Chondrocyte (in vitro differentiated cells): ENCODE measurements around the gene TNFAIP1. TPM values are rescaled to one million over a fixed set of nuclear protein-coding genes. Genes with fewer than 3 reads are reported as not detected.

Experiments used
- DNase-seq: peaks from one replicate; pipeline ENCODE4 v3.0.0; 2021; ENCODE audit warnings: mixed read lengths, low spot score
- H3K27ac Mint-ChIP-seq: one replicate; pipeline ENCODE4 v1.8.0; 2021; ENCODE audit warnings: mild to moderate bottlenecking, moderate library complexity, mixed read lengths; ENCODE audit not compliant: unreplicated experiment
- H3K27me3 Mint-ChIP-seq: 2 replicates; pipeline ENCODE4 v1.8.0; 2021; ENCODE audit warnings: low read depth, mixed read lengths
- H3K36me3 Mint-ChIP-seq: 2 replicates; pipeline ENCODE4 v1.8.0; 2021; ENCODE audit warnings: low read depth, mixed read lengths
- H3K4me1 Mint-ChIP-seq: 2 replicates; pipeline ENCODE4 v1.8.0; 2021; ENCODE audit warnings: low read depth, mild to moderate bottlenecking, mixed read lengths
- H3K4me3 Mint-ChIP-seq: one replicate; pipeline ENCODE4 v1.8.0; 2021; ENCODE audit warnings: mild to moderate bottlenecking, moderate library complexity, mixed read lengths; ENCODE audit not compliant: unreplicated experiment
- H3K9me3 Mint-ChIP-seq: 2 replicates; pipeline ENCODE4 v1.8.0; 2021; ENCODE audit warnings: low read depth, mixed read lengths
- total RNA-seq: library from RNA; stranded (reverse); gene quantifications from 3 replicates; pipeline ENCODE4 v1.2.1, GENCODE V29; 2021
- TF ChIP-seq, protein P1 (sequence below): fragments of 200-600 bp; sonication (generic); IDR thresholded peaks from 2 replicates; pipeline ENCODE4 v1.5.0; 2021; ENCODE audit warnings: antibody characterized with exemption, mild to moderate bottlenecking, moderate library complexity

Gene TNFAIP1
- total RNA-seq, 1 donor from 2014 or later = 79.5 TPM

DNA sequence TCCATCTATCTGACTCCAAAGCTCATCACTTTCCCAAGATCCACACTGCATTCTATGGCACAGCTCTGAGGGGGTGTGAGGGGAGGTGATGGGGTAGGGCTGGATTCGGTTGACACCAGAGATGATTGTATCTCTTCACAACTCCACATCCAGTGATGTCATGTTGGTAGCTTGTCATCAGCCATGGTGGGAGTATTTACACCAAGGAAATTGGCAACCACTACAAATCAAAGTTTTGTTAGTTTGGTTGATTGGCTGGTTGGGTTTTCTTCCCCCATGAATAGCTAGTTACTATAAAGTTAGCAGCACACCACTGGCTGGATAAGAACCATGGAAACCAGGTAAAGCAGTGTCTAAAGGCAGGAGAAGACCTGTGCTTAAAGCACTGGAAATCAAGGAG is 55.4 kb downstream of the TNFAIP1 start:
- no peaks in the 10 kb centered on the region for H3K9me3 Mint-ChIP-seq
- peaks cover 32% of the 10 kb centered on the region for H3K36me3 Mint-ChIP-seq
- no peaks in the 10 kb centered on the region for H3K27me3 Mint-ChIP-seq
- no peak for DNase-seq
- H3K4me3 Mint-ChIP-seq = no peak overlapping the region
- TF ChIP-seq, protein P1, sequence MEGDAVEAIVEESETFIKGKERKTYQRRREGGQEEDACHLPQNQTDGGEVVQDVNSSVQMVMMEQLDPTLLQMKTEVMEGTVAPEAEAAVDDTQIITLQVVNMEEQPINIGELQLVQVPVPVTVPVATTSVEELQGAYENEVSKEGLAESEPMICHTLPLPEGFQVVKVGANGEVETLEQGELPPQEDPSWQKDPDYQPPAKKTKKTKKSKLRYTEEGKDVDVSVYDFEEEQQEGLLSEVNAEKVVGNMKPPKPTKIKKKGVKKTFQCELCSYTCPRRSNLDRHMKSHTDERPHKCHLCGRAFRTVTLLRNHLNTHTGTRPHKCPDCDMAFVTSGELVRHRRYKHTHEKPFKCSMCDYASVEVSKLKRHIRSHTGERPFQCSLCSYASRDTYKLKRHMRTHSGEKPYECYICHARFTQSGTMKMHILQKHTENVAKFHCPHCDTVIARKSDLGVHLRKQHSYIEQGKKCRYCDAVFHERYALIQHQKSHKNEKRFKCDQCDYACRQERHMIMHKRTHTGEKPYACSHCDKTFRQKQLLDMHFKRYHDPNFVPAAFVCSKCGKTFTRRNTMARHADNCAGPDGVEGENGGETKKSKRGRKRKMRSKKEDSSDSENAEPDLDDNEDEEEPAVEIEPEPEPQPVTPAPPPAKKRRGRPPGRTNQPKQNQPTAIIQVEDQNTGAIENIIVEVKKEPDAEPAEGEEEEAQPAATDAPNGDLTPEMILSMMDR = no peak
- H3K27ac Mint-ChIP-seq = no peak overlapping the region
- H3K4me1 Mint-ChIP-seq = no peaks in the 10 kb centered on the region

DNA sequence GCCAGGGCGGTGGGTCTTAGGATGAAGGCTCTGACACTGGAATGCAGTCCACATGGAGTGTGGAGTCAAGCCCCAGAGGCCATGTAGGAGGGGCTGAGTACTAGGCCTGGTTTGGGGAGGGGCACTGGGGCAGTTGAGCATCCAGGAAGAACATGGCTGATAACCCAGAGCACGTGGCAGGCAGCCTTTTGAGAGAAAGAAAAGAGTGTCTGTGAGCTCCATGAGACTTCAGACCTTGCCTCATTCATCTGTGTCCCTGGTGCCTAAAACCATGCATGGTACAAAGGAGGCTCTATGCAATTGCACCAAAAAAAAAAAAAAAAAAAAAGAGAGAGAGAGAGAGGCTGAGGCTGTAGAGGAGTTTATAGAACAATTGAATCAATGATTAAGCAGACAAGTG is 55.8 kb downstream of the TNFAIP1 start:
- TF ChIP-seq, protein P1 = no peak
- Mint-ChIP-seq H3K27ac (no peak overlapping the region), H3K36me3 (peaks cover 32% of the 10 kb centered on the region)

DNA sequence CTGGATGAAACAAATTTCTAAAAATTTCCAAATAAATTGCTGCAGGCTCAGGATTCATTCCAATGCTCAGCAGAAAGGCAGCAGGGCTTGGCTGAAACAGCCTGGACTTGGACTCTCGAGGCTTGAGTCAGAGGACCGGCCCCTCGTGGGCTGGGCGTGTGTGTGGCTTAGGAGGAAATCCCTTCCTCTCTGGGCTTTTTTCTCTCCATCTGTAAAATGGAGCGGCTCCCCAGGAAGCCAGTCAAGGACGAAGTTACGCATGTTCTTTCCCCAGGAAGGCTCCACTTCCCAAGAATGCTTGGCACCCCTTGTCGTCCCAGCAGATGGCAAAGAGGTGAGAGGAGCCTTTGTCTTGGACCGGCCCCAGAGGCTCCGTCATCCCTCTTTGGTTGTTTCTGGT is 56.9 kb downstream of the TNFAIP1 start:
- Mint-ChIP-seq H3K27ac (no peak overlapping the region), H3K36me3 (peaks cover 31% of the 10 kb centered on the region), H3K9me3 (no peaks in the 10 kb centered on the region), H3K27me3 (no peaks in the 10 kb centered on the region), H3K4me1 (no peaks in the 10 kb centered on the region), H3K4me3 (no peak overlapping the region)
- no peak for DNase-seq
- TF ChIP-seq, protein P1 = no peak

More for the DNA sequence above, 55.8 kb downstream of the TNFAIP1 start:
- Mint-ChIP-seq H3K4me3 (no peak overlapping the region), H3K4me1 (no peaks in the 10 kb centered on the region), H3K27me3 (no peaks in the 10 kb centered on the region), H3K9me3 (no peaks in the 10 kb centered on the region)
- no peak for DNase-seq

DNA sequence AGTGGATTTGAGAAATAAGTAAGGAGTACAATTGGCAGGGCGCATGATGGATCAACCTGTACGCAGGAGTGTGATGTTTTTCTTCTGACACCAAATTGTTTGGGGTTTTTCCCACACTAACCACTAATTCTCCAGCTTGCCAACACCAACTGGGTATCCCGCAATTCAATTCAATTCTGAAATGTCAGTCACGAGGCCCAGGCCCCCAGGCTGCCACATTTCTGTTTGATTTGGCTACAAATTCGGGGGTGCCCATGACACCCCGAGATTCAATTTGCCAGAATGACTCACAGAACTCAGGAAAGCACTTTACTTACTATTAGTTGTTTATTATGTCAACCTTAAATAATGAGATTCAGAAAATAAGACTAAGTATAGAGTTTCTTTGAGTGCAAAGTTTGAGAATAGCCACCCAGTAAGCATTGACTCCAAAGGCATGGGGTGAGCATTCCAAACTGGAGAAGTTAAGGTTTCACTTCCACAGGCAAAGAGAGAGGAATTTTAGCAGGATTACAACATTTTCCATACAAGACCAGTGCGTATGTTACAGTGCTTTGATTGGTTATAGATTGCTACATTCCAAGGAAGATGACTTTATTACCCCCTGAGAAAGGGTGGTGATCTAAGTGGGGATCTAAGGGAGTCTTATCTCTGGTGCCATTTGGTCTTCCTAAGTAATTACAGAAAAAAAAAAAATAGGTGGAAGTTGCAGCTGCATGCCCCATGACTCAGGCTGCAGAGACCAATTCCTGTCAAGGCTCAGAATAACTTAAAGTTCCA is 59.0 kb downstream of the TNFAIP1 start:
- H3K27ac Mint-ChIP-seq = peak overlapping the region; percentile 51
- H3K4me3 Mint-ChIP-seq = no peak overlapping the region
- TF ChIP-seq, protein P1 = no peak
- peaks cover 2% of the 10 kb centered on the region for H3K4me1 Mint-ChIP-seq
- no peaks in the 10 kb centered on the region for H3K27me3 Mint-ChIP-seq
- DNase-seq = no peak
- no peaks in the 10 kb centered on the region for H3K9me3 Mint-ChIP-seq
- peaks cover 22% of the 10 kb centered on the region for H3K36me3 Mint-ChIP-seq

DNA sequence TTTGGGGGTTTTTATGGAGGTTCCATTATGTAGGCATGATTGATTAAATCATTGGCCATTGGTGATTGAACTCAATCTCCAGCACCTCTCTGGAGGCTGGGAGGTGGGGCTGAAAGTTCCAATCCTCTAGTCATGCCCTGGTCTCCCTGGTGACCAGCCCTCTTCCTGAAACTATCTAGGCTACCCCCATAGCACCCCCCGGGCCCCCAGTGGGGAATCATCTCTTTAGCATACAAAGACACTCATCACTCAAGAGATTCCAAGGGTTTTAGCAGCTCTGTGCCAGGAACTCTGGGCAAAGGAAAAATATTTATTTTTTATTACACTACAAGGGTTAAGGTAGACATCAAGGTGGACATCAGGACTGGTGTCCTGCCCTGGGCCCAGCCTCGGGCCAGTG is 59.9 kb downstream of the TNFAIP1 start:
- Mint-ChIP-seq H3K27me3 (no peaks in the 10 kb centered on the region), H3K9me3 (no peaks in the 10 kb centered on the region), H3K4me1 (peaks cover 2% of the 10 kb centered on the region), H3K36me3 (peaks cover 15% of the 10 kb centered on the region), H3K4me3 (no peak overlapping the region), H3K27ac (no peak overlapping the region)
- DNase-seq = no peak
- TF ChIP-seq, protein P1 = no peak
